ENCODE results near the gene SPIN3. TPM values are rescaled to one million over a fixed set of nuclear protein-coding genes. Genes with fewer than 3 reads are reported as not detected.
"Not testable (repeated sequence)": the region's sequence is repeated elsewhere in the genome, so short reads cannot be mapped to it uniquely, and the experiment has no call there.

SPIN3 gene
- total and polyA plus RNA-seq, 10 of the 15 experiments (the other 5 are each of a cell fraction or from before 2014, with no cell fraction given) = 2.1 to 12.3 (median 9.5) TPM

DNA sequence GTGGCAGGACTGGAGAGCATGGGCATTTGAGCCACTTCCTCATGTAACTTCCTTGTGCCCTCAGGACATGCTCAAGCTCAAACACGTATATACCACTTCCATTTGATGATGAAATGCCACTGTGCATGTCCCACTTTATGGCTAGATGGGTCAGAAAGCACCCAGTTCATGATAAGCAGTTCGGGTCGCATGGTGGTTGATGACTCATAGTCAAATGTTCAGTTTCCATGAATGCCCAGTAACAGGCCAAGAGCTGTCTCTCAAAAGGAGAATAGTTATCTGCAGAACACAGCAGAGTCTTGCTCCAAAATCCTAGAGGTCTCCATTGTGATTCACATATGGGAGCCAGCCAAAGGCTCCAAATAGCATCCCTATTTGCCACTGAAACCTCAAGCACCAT lies 48.9 kb upstream of the SPIN3 start:
- intact Hi-C loops (cut with micrococcal nuclease; ENCODE audit: unreplicated experiment) = no loop called here
- ChIA-PET CTCF (no interaction called here), POLR2A (no interaction called here), SMC1A (ENCODE audit: uncharacterized antibody, unreplicated experiment) (no interaction called here), RAD21 (ENCODE audit: unreplicated experiment) (no interaction called here)
- no TSS peak for BruUV-seq (replicated peaks)
- Histone ChIP-seq H3K27me3 (replicated peaks in 1 of 2; ENCODE audit: control insufficient read depth in 2 of 2, insufficient read depth in 2 of 2, low read length in 1 of 2) (no peaks in the 10 kb centered on the region), H3K9ac (ENCODE audit: control insufficient read depth, insufficient read depth, low read length) (no peak overlapping the region), H3K4me2 (ENCODE audit: control insufficient read depth, insufficient read depth) (no peak overlapping the region), H3K4me1 (ENCODE audit: control insufficient read depth, insufficient read depth, low read length) (no peaks in the 10 kb centered on the region), H3K36me3 (ENCODE audit: control insufficient read depth in 2 of 2, insufficient read depth in 2 of 2, low read length in 1 of 2) (no peaks in the 10 kb centered on the region), H3K4me3 (no peak overlapping the region), H4K20me1 (ENCODE audit: control insufficient read depth, insufficient read depth) (no peaks in the 10 kb centered on the region), H3K27ac (ENCODE audit: control insufficient read depth, insufficient read depth) (no peak overlapping the region), H3K9me3 (replicated peaks; ENCODE audit: control insufficient read depth, insufficient read depth, low read length) (no peaks in the 10 kb centered on the region), H2AFZ (ENCODE audit: control insufficient read depth, low read depth, low read length) (no peak overlapping the region), H3K79me2 (ENCODE audit: control insufficient read depth, insufficient read depth, low read length) (no peaks in the 10 kb centered on the region)
- ATAC-seq = no peak
- DNase-seq (ENCODE audit: low read depth, low spot score) = no peak
- no peak for TF ChIP-seq RFX5 (IDR thresholded peaks at IDR 0.05; ENCODE audit: low read depth, low read length)
- no peak for TF ChIP-seq GATAD2B (conservative IDR thresholded peaks at IDR 0.05; ENCODE audit: low read depth)
- TF ChIP-seq, protein P1, sequence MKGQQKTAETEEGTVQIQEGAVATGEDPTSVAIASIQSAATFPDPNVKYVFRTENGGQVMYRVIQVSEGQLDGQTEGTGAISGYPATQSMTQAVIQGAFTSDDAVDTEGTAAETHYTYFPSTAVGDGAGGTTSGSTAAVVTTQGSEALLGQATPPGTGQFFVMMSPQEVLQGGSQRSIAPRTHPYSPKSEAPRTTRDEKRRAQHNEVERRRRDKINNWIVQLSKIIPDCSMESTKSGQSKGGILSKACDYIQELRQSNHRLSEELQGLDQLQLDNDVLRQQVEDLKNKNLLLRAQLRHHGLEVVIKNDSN (IDR thresholded peaks at IDR 0.05; ENCODE audit: borderline replicate concordance, extremely low read length, insufficient read depth, low read depth, low read length) = no peak
- TF ChIP-seq BHLHE40 (IDR thresholded peaks at IDR 0.05; ENCODE audit: borderline replicate concordance in 1 of 2, low read depth in 2 of 2, low read length in 1 of 2) = no peak
- TF ChIP-seq NR2F1 (conservative IDR thresholded peaks at IDR 0.05) = no peak
- TF ChIP-seq HDAC2 (IDR thresholded peaks at IDR 0.05) = no peak
- no peak for TF ChIP-seq TCF12 (IDR thresholded peaks at IDR 0.05; ENCODE audit: low read depth, low read length)
- no peak for TF ChIP-seq FOXK2 (IDR thresholded peaks at IDR 0.05)
- TF ChIP-seq MTA3 (IDR thresholded peaks at IDR 0.05; ENCODE audit: borderline replicate concordance, low read length) = no peak
- no peak for TF ChIP-seq CEBPB (IDR thresholded peaks at IDR 0.05; ENCODE audit: borderline replicate concordance in 1 of 2, low read depth in 2 of 2, low read length in 2 of 2)
- TF ChIP-seq, protein P2, sequence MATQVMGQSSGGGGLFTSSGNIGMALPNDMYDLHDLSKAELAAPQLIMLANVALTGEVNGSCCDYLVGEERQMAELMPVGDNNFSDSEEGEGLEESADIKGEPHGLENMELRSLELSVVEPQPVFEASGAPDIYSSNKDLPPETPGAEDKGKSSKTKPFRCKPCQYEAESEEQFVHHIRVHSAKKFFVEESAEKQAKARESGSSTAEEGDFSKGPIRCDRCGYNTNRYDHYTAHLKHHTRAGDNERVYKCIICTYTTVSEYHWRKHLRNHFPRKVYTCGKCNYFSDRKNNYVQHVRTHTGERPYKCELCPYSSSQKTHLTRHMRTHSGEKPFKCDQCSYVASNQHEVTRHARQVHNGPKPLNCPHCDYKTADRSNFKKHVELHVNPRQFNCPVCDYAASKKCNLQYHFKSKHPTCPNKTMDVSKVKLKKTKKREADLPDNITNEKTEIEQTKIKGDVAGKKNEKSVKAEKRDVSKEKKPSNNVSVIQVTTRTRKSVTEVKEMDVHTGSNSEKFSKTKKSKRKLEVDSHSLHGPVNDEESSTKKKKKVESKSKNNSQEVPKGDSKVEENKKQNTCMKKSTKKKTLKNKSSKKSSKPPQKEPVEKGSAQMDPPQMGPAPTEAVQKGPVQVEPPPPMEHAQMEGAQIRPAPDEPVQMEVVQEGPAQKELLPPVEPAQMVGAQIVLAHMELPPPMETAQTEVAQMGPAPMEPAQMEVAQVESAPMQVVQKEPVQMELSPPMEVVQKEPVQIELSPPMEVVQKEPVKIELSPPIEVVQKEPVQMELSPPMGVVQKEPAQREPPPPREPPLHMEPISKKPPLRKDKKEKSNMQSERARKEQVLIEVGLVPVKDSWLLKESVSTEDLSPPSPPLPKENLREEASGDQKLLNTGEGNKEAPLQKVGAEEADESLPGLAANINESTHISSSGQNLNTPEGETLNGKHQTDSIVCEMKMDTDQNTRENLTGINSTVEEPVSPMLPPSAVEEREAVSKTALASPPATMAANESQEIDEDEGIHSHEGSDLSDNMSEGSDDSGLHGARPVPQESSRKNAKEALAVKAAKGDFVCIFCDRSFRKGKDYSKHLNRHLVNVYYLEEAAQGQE (IDR thresholded peaks at IDR 0.05; ENCODE audit: low read depth, low read length) = no peak
- WGBS (ENCODE audit: insufficient coverage, insufficient replicate concordance, low lambda C conversion rate, missing lambda C conversion rate) = 0% methylated on average over 3 of the region's 3 CpGs
- no peak for FAIRE-seq
- in situ Hi-C loops (cut with MboI) = no loop called here

GRCh38 chrX:57037265-57037664 lies 41.9 kb upstream of the SPIN3 start:
- FAIRE-seq; H4K20me1 ChIP-seq (ENCODE audit: control insufficient read depth, insufficient read depth); H3K27me3 ChIP-seq (replicated peaks in 1 of 2; ENCODE audit: control insufficient read depth in 2 of 2, insufficient read depth in 2 of 2, low read length in 1 of 2); DNase-seq (ENCODE audit: low read depth, low spot score); H3K9me3 ChIP-seq (replicated peaks; ENCODE audit: control insufficient read depth, insufficient read depth, low read length); H3K27ac ChIP-seq (ENCODE audit: control insufficient read depth, insufficient read depth); in situ Hi-C loops (cut with MboI); H3K4me2 ChIP-seq (ENCODE audit: control insufficient read depth, insufficient read depth); H3K79me2 ChIP-seq (ENCODE audit: control insufficient read depth, insufficient read depth, low read length); H3K36me3 ChIP-seq (ENCODE audit: control insufficient read depth in 2 of 2, insufficient read depth in 2 of 2, low read length in 1 of 2); POLR2A ChIA-PET; H3K4me1 ChIP-seq (ENCODE audit: control insufficient read depth, insufficient read depth, low read length); H2AFZ ChIP-seq (ENCODE audit: control insufficient read depth, low read depth, low read length); ATAC-seq; H3K9ac ChIP-seq (ENCODE audit: control insufficient read depth, insufficient read depth, low read length); intact Hi-C loops (cut with micrococcal nuclease; ENCODE audit: unreplicated experiment); RAD21 ChIA-PET (ENCODE audit: unreplicated experiment); H3K4me3 ChIP-seq; SMC1A ChIA-PET (ENCODE audit: uncharacterized antibody, unreplicated experiment); BruUV-seq (replicated peaks): not testable (repeated sequence)
- WGBS (ENCODE audit: insufficient coverage, insufficient replicate concordance, low lambda C conversion rate, missing lambda C conversion rate) = 45% methylated on average over 7 of the region's 7 CpGs
- CTCF ChIA-PET = interaction anchor here (0.7 kb wide), 1 partner anchor 439 kb away, joined by 3 read pairs; no protein-coding TSS in a partner anchor

Measured in GM12878 (cell line).